Activated CD4-positive, CD25-positive, alpha-beta regulatory T cell (primary cell): ENCODE measurements around the gene MPG.

ENCODE experiments used
- DNase-seq, 4 experiments: peaks; one replicate each; lab custom pipeline; 2025; lab: John Stamatoyannopoulos, UW

Gene MPG

GRCh38 chr16:83781-84615 lies 6.0 kb downstream of the MPG start:
- DNase-seq: no peak

GRCh38 chr16:84718-85406 lies 6.8 kb downstream of the MPG start:
- DNase-seq: no peak

GRCh38 chr16:85407-85782 lies 7.4 kb downstream of the MPG start:
- DNase-seq: no peak

- DNase-seq: no peak
Observed at GRCh38 chr16:85865-86264, 7.8 kb downstream of the MPG start.

GRCh38 chr16:86483-86952 lies 8.5 kb downstream of the MPG start:
- no peak for DNase-seq

- no peak for DNase-seq
Observed at GRCh38 chr16:88613-89012, 10.6 kb downstream of the MPG start.

GRCh38 chr16:89391-90302 lies 11.6 kb downstream of the MPG start:
- no peak for DNase-seq

GRCh38 chr16:91484-91883 lies 13.5 kb downstream of the MPG start:
- no peak for DNase-seq

- no peak for DNase-seq
Observed at GRCh38 chr16:92431-93339, 14.7 kb downstream of the MPG start.

- DNase-seq: no peak
Observed at GRCh38 chr16:94918-95265, 16.9 kb downstream of the MPG start.

GRCh38 chr16:96935-97381 lies 18.9 kb downstream of the MPG start:
- DNase-seq: peak; percentile 75 to 83 (median 80)

GRCh38 chr16:97822-98221 lies 19.8 kb downstream of the MPG start:
- DNase-seq: no peak

GRCh38 chr16:100989-101388 lies 23.0 kb downstream of the MPG start:
- no peak for DNase-seq

GRCh38 chr16:101586-101985 lies 23.6 kb downstream of the MPG start:
- no peak for DNase-seq

GRCh38 chr16:102060-102855 lies 24.2 kb downstream of the MPG start:
- DNase-seq: no peak

- no peak for DNase-seq
Observed at GRCh38 chr16:104355-104754, 26.3 kb downstream of the MPG start.

GRCh38 chr16:104928-105327 lies 26.9 kb downstream of the MPG start:
- DNase-seq: no peak

- no peak for DNase-seq
Observed at GRCh38 chr16:105521-105920, 27.5 kb downstream of the MPG start.

GRCh38 chr16:106623-107324 lies 28.7 kb downstream of the MPG start:
- peak in 3 of 4 experiments; percentile 8 to 25 (median 17) for DNase-seq
